HG03097 (cell line): Measurements from ENCODE around the gene TMEM72.
A peak's percentile ranks its signal among the peaks of the same experiment; 100 is the strongest.
"Not testable (repeated sequence)": the region's sequence is repeated elsewhere in the genome, so short reads cannot be mapped to it uniquely, and the experiment has no call there.

Source experiments
- ATAC-seq: cut with Tn5 transposase; IDR thresholded peaks from one replicate; pipeline ENCODE4 v1.9.1; 2021; ENCODE audit not compliant: unreplicated experiment, low FRiP score

TMEM72 gene

GRCh38 chr10:44911081-44911540 is at the start of gene TMEM72:
Gene TMEM72, plus strand, starts transcription at chr10:44911337. Its CDS starts 176 bp downstream, at chr10:44911513.
- no peak for ATAC-seq

GRCh38 chr10:44862006-44862751 is 49.0 kb upstream of the TMEM72 start:
- ATAC-seq, result no peak

GRCh38 chr10:44862924-44863323 is 48.2 kb upstream of the TMEM72 start:
- no peak for ATAC-seq

- no peak for ATAC-seq
Observed at GRCh38 chr10:44863344-44864047, 47.6 kb upstream of the TMEM72 start.

- ATAC-seq, result no peak
Observed at GRCh38 chr10:44864051-44864450, 47.1 kb upstream of the TMEM72 start.

- peak; percentile 85 for ATAC-seq
Observed at GRCh38 chr10:44864637-44865288, 46.4 kb upstream of the TMEM72 start.

GRCh38 chr10:44865289-44865671 is 45.9 kb upstream of the TMEM72 start:
- ATAC-seq, result no peak

GRCh38 chr10:44866367-44866766 is 44.8 kb upstream of the TMEM72 start:
- ATAC-seq, result not testable (repeated sequence)

- ATAC-seq, result no peak
Observed at GRCh38 chr10:44870031-44870430, 41.1 kb upstream of the TMEM72 start.

GRCh38 chr10:44873160-44873559 is 38.0 kb upstream of the TMEM72 start:
- ATAC-seq, result no peak

GRCh38 chr10:44874166-44874565 is 37.0 kb upstream of the TMEM72 start:
- ATAC-seq, result no peak

- peak; percentile 82 for ATAC-seq
Observed at GRCh38 chr10:44878706-44879530, 32.2 kb upstream of the TMEM72 start.

GRCh38 chr10:44879531-44879899 is 31.6 kb upstream of the TMEM72 start:
- no peak for ATAC-seq

- ATAC-seq, result no peak
Observed at GRCh38 chr10:44880090-44880715, 30.9 kb upstream of the TMEM72 start.

GRCh38 chr10:44881649-44882048 is 29.5 kb upstream of the TMEM72 start:
- ATAC-seq, result no peak

- no peak for ATAC-seq
Observed at GRCh38 chr10:44882166-44882720, 28.9 kb upstream of the TMEM72 start.

- ATAC-seq, result no peak
Observed at GRCh38 chr10:44883593-44884331, 27.4 kb upstream of the TMEM72 start.

GRCh38 chr10:44885710-44886109 is 25.4 kb upstream of the TMEM72 start:
- no peak for ATAC-seq

- ATAC-seq, result no peak
Observed at GRCh38 chr10:44886966-44887365, 24.2 kb upstream of the TMEM72 start.
